Measurements from ENCODE around the gene IFI27.
"Not testable (repeated sequence)": the region's sequence is repeated elsewhere in the genome, so short reads cannot be mapped to it uniquely, and the experiment has no call there.

Gene IFI27

DNA sequence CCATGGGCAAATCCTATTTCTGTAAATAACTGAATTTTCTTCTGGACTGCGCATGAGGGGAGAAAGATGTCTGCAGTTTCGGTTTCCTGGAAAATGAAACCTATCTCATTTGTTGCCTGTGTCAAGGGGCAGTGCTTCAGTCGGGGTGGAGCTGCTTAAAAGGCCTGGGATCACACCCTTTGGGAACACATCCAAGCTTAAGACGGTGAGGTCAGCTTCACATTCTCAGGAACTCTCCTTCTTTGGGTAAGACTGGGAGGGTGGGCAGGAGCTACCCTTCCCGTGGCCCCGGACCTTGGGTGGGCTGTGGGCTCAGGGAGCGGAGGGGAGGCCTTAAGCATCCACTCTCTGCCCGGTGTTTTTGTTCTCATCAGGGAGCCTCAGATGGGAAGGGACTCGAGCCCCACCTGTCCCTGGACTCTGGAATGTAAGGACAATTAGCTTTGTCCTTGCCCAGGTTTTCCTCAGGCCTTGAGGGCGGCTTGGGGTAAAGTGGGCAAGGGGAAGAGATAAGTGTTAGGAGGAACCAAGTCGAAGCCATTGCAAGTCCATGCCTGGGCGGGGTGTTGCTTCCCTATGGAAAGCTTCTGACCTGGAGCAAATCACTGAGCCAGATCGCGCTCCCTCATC lies at the start of gene IFI27:
IFI27 (plus strand) TSS at position 185 of the 630 bp plus-strand sequence.
- peak in 1 of 2 experiments; percentile 28 for DNase-seq (ENCODE audit: low read depth in 1 of 2, low spot score in 1 of 2)
- in situ Hi-C loops (cut with HindIII; ENCODE audit: low pct_unique_long_range_greater_than_20kb, low sequenced_read_pairs), result no loop called here
- no peak for TF ChIP-seq JUND (IDR thresholded peaks at IDR 0.05; ENCODE audit: low read depth)

- TF ChIP-seq JUND (IDR thresholded peaks at IDR 0.05; ENCODE audit: low read depth), result no peak
- in situ Hi-C loops (cut with HindIII; ENCODE audit: low pct_unique_long_range_greater_than_20kb, low sequenced_read_pairs), result no loop called here
- no peak for DNase-seq (ENCODE audit: low read depth in 1 of 2, low spot score in 1 of 2)
These were observed 48.1 kb upstream of the IFI27 start for GRCh38 chr14:94062344-94062940.

DNA sequence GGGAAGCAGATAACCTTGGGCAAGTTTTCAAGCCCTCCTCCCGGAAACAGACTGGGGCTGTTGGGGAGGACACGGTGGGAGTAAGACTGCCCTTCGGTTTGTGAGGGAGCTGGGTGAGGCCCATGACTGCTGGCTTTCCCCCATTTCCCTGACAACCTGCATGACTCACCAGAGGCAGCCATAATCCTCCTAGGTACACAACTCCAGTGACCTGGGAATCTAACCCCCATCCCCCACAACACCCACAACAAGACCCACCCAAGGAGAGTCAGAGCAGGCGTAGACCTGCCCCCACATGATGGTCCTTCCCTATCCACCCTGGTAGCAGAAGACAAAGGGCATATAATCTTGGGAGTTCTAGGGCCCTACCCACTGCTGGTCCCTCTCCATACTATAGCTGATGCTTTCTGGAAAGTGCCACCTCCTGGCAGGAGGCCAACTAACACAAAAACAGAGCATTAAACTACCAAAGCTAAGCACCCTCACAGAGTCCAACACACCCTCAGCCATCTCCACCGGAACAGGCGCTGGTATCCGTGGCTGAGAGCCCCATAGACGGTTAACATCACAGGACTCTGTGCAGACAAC lies 44.4 kb upstream of the IFI27 start:
- in situ Hi-C loops (cut with HindIII; ENCODE audit: low pct_unique_long_range_greater_than_20kb, low sequenced_read_pairs), result no loop called here
- no peak for DNase-seq (ENCODE audit: low read depth in 1 of 2, low spot score in 1 of 2)
- TF ChIP-seq JUND (IDR thresholded peaks at IDR 0.05; ENCODE audit: low read depth), result no peak

- DNase-seq (ENCODE audit: low read depth in 1 of 2, low spot score in 1 of 2); in situ Hi-C loops (cut with HindIII; ENCODE audit: low pct_unique_long_range_greater_than_20kb, low sequenced_read_pairs): not testable (repeated sequence)
These were observed 38.5 kb upstream of the IFI27 start for GRCh38 chr14:94072076-94072475.

DNA sequence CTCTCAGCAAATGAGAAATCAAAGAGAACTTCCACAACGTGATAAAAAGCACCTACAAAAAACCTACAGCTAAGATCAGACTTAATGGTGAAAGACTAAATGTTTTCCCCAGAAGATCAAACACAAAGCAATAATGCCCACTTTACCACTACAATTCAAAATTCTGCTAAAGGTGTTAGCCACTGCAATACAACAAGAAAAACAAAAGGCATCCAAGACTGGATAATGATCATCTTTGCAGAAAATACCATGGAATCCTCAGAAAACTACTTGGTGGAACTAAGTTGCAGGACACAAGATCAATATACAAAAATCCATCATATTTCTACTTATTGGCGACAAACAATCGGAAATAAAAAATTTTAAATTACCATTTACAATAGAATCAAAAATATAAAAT lies 36.0 kb upstream of the IFI27 start:
- TF ChIP-seq JUND (IDR thresholded peaks at IDR 0.05; ENCODE audit: low read depth), result no peak
- no peak for DNase-seq (ENCODE audit: low read depth in 1 of 2, low spot score in 1 of 2)
- in situ Hi-C loops (cut with HindIII; ENCODE audit: low pct_unique_long_range_greater_than_20kb, low sequenced_read_pairs), result no loop called here

DNA sequence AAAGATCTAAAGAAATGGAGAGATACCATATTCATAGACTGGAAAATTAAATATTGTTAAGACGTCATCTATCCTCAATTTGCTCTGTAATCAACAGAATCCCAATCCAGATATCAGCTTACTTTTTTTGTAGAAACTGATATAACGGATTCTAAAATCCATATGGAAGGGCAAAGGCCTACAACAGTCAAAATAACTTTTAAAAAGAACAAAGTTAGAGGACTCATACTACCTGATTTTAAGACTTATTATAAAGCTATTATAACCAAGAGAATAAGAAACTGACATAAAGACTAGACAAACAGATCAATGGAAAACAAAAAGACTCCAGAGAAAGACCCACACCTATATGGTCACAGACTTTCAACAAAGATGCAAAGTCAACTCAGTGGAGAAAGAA lies 35.5 kb upstream of the IFI27 start:
- in situ Hi-C loops (cut with HindIII; ENCODE audit: low pct_unique_long_range_greater_than_20kb, low sequenced_read_pairs), result no loop called here
- TF ChIP-seq JUND (IDR thresholded peaks at IDR 0.05; ENCODE audit: low read depth), result no peak
- no peak for DNase-seq (ENCODE audit: low read depth in 1 of 2, low spot score in 1 of 2)

- no peak for DNase-seq (ENCODE audit: low read depth in 1 of 2, low spot score in 1 of 2)
- TF ChIP-seq JUND (IDR thresholded peaks at IDR 0.05; ENCODE audit: low read depth), result no peak
- in situ Hi-C loops (cut with HindIII; ENCODE audit: low pct_unique_long_range_greater_than_20kb, low sequenced_read_pairs), result no loop called here
These were observed 33.3 kb upstream of the IFI27 start for GRCh38 chr14:94077111-94077821.

GRCh38 chr14:94077823-94078222 lies 32.7 kb upstream of the IFI27 start:
- no peak for DNase-seq (ENCODE audit: low read depth in 1 of 2, low spot score in 1 of 2)
- TF ChIP-seq JUND (IDR thresholded peaks at IDR 0.05; ENCODE audit: low read depth), result no peak
- in situ Hi-C loops (cut with HindIII; ENCODE audit: low pct_unique_long_range_greater_than_20kb, low sequenced_read_pairs), result no loop called here

- in situ Hi-C loops (cut with HindIII; ENCODE audit: low pct_unique_long_range_greater_than_20kb, low sequenced_read_pairs), result no loop called here
- TF ChIP-seq JUND (IDR thresholded peaks at IDR 0.05; ENCODE audit: low read depth), result no peak
- peak; percentile 18 to 42 for DNase-seq (ENCODE audit: low read depth in 1 of 2, low spot score in 1 of 2)
These were observed 30.5 kb upstream of the IFI27 start for GRCh38 chr14:94079891-94080620.

GRCh38 chr14:94080621-94081385 lies 29.7 kb upstream of the IFI27 start, which contains the start of the genes DDX24 and IFI27L1:
Gene DDX24 (minus strand): TSS chr14:94081202. CDS start chr14:94079742, 1,460 bp downstream.
Gene IFI27L1 (plus strand): TSS chr14:94081310. CDS start chr14:94096938, 15,628 bp downstream.
- in situ Hi-C loops (cut with HindIII; ENCODE audit: low pct_unique_long_range_greater_than_20kb, low sequenced_read_pairs), result no loop called here
- peak; percentile 96 to 99 for DNase-seq (ENCODE audit: low read depth in 1 of 2, low spot score in 1 of 2)
- TF ChIP-seq JUND (IDR thresholded peaks at IDR 0.05; ENCODE audit: low read depth), result no peak

- no peak for TF ChIP-seq JUND (IDR thresholded peaks at IDR 0.05; ENCODE audit: low read depth)
- in situ Hi-C loops (cut with HindIII; ENCODE audit: low pct_unique_long_range_greater_than_20kb, low sequenced_read_pairs), result no loop called here
- peak in 1 of 2 experiments; percentile 37 for DNase-seq (ENCODE audit: low read depth in 1 of 2, low spot score in 1 of 2)
These were observed 29.1 kb upstream of the IFI27 start for GRCh38 chr14:94081386-94081820.
